Brain microvascular endothelial cell (primary cell): ENCODE measurements around the gene GPC5.

Experiments used
- DNase-seq: peaks from one replicate; pipeline ENCODE4 v3.0.0-alpha.2; 2020
- H3K27ac ChIP-seq: fragments of 250-450 bp; sonication (Bioruptor Pico); 2 replicates; pipeline ENCODE4 v1.5.1; 2020; ENCODE audit warnings: mild to moderate bottlenecking, moderate library complexity
- H3K27me3 ChIP-seq: fragments of 250-450 bp; sonication (Bioruptor Pico); replicated peaks from 2 replicates; pipeline ENCODE4 v1.5.1; 2020; ENCODE audit warnings: mild to moderate bottlenecking
- H3K36me3 ChIP-seq: fragments of 250-450 bp; sonication (Bioruptor Pico); replicated peaks from 2 replicates; pipeline ENCODE4 v1.5.1; 2020; ENCODE audit warnings: mild to moderate bottlenecking
- H3K4me3 ChIP-seq: 2 replicates; pipeline ENCODE4 v1.5.1; 2011; ENCODE audit warnings: low read depth, mild to moderate bottlenecking, control low read depth, low read length, moderate library complexity
- in situ Hi-C: cut with HindIII; loops from 2 replicates; pipeline ENCODE4 v1.10.0; 2017; ENCODE audit warnings: low sequenced_read_pairs, low pct_ligation_motif_present
- TF ChIP-seq, protein P1 (sequence below): IDR thresholded peaks from 2 replicates; pipeline ENCODE4 v1.5.1; 2011; ENCODE audit warnings: low read depth, mild to moderate bottlenecking, moderate library complexity, low read length, control low read depth, inconsistent platforms; ENCODE audit errors: missing control alignments

Gene GPC5

DNA sequence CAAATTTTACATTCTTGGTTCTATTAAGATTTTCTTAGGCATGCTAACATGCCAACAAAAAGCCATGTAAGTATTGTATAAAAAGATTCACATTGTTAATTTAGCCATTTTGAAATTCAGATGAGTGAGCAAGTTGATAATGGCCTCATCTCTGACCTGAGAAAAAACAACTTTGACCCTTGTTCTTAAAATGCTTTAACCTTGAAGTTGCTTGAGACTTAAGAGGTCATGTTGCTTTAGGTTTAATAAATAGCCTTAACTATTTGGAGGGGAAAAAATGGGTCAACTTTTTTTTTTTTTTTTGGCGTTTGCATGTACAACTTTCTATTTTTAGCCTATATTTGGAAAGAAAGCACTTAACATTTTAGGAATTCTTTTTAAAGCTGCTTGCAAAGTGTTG lies 44.9 kb upstream of the GPC5 start:
- Histone ChIP-seq H3K36me3 (peaks cover 53% of the 10 kb centered on the region), H3K27me3 (no peaks in the 10 kb centered on the region), H3K4me3 (no peak overlapping the region), H3K27ac (no peak overlapping the region)
- DNase-seq = no peak
- TF ChIP-seq, protein P1, sequence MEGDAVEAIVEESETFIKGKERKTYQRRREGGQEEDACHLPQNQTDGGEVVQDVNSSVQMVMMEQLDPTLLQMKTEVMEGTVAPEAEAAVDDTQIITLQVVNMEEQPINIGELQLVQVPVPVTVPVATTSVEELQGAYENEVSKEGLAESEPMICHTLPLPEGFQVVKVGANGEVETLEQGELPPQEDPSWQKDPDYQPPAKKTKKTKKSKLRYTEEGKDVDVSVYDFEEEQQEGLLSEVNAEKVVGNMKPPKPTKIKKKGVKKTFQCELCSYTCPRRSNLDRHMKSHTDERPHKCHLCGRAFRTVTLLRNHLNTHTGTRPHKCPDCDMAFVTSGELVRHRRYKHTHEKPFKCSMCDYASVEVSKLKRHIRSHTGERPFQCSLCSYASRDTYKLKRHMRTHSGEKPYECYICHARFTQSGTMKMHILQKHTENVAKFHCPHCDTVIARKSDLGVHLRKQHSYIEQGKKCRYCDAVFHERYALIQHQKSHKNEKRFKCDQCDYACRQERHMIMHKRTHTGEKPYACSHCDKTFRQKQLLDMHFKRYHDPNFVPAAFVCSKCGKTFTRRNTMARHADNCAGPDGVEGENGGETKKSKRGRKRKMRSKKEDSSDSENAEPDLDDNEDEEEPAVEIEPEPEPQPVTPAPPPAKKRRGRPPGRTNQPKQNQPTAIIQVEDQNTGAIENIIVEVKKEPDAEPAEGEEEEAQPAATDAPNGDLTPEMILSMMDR = no peak
- in situ Hi-C loops = no loop called here

DNA sequence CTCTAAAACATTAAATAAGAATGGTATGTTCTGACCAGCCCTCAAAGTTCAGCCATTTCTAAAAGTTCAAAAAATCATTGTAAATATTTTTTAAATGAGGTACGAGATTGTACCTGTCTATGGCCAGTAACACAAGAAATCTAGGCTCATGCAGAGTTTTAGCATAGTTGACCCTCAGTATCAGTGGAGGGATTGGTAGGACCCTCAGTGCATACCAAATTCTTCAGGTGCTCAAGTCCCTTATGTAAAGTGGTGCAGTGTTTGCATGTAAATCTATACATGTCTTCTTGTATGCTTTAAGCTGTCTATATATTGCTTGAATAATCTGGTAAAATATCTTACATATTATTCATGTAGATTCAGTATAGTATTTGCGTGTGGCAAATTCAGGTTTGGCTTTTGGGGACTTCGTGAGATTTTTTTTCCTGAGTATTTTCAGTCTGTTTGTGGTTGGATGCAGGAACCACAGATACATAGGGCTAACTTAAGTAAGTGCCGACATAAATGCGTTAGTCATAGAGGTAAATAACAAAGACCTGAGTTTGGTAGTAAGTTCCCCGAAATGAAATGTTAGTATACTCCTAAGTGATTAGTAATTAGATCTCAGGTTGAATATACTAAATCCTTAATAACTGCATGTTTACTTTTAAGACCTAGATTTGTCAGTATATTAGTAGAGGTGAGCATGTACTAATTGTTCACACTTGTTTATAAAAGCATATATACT lies 43.2 kb upstream of the GPC5 start:
- TF ChIP-seq, protein P1 = no peak
- Histone ChIP-seq H3K36me3 (peaks cover 52% of the 10 kb centered on the region), H3K27me3 (no peaks in the 10 kb centered on the region), H3K4me3 (no peak overlapping the region), H3K27ac (no peak overlapping the region)
- no peak for DNase-seq
- in situ Hi-C loops = no loop called here

DNA sequence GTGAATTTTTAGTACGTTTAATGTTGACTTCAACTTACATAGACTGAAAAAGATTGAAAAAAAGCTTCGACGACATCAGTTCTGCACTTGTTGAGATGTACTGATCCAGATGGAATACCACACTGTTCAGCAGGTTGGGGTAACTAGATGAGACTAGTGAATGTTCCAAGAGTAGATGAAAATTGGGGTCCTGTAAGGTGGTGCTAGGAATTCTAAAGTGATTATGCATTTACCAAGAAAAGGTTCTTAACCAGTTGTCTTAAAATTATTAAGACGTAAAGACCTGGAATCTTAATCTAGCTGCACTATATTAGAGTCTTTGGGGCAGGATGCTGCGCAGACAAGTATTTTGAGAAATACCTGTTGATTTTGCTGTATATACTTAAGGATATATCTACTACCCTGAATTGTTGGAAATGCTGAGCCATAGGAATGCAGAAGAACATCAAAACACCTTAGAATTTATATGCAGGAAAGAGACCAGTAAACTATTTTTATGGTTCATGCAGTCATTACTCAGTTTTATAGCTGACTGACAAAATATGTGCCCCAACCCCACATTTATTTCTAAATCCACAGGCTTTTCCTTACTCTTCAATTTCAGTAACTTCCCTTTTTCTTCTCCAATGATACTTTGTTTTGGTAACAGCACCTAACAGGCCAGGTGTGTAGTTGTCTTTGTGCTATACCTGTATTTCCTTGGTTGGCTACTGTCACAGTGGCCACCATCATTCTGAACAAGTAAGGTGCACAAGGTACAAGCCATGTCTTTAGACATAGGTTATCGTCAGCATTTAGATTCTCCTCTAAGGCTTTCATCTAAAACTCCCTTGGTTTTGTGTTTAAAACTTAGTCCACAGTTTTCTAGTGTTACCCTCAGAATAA lies 42.4 kb upstream of the GPC5 start:
- Histone ChIP-seq H3K4me3 (no peak overlapping the region), H3K27ac (no peak overlapping the region), H3K36me3 (peaks cover 45% of the 10 kb centered on the region), H3K27me3 (no peaks in the 10 kb centered on the region)
- TF ChIP-seq, protein P1 = no peak
- in situ Hi-C loops = no loop called here
- DNase-seq = no peak

DNA sequence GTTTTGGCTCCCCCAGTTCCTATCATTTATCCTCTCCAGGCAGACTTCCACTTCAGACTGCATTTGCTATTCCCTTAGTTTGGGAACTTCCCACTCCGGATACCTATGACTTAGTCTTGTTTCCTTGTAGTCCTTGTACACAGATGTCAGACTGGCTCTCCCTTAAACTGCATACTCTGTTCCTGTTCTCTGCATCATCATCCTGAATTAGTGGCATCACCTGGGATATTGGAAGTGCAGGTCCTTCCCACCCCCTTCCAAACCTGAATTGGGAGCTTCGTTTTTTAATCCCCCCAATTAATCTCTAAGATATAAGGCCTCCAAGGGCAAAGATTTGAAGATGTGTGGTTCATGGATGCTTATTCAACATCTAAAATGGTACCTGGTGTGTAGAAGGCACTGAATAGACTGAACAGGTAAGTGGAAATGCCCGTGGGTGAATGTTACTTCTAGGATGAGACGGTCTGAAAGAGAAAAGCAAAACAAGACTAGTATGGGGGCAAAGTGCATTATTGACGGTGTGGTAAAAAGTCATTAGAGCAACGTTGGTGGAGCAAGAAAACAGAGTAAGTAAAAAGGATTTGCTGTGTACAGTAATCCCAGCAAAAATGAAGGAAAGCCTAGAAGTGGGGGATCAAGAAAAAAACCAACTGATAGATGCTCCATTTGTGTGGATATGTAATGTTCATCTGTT lies 41.4 kb upstream of the GPC5 start:
- DNase-seq = no peak
- no peak overlapping the region for H3K27ac ChIP-seq
- peaks cover 43% of the 10 kb centered on the region for H3K36me3 ChIP-seq
- in situ Hi-C loops = no loop called here
- no peaks in the 10 kb centered on the region for H3K27me3 ChIP-seq
- H3K4me3 ChIP-seq = no peak overlapping the region
- TF ChIP-seq, protein P1 = no peak

DNA sequence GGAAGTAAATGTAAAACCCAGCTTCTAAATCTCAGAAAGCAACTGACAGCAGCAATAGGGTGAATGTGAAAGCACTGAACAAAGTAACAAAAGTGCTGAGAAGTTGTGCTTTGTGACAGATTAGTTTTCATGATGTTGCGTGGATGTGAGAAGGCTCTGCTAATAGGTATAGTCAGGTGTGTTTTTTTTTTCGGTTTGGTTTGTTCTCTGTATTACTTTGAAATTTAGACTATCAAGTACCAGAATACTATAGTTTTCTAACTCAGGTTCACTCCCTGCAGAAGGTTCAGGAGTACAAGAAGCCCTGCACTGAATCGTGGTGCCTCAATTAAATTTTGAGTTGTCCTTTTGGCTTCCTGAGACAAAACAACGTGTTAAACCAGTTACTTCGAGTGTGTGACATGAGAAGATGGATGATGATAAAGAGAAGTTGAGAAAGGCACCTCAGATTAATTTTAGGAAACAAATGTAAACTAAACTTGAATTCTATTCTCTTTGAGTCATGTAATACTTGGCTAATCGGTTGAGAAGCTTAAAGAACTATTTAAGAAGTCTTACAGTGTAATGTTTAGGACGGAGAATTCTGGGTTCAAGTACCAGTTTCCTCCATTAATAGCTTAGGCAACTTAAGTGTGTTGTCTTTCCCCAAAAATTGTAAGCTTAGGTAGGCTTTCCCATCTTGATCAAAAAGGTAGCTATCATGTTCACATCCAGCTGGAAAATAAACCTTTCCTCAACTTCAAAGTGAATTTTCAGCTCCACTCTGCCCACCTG lies 40.6 kb upstream of the GPC5 start:
- peaks cover 40% of the 10 kb centered on the region for H3K36me3 ChIP-seq
- no peaks in the 10 kb centered on the region for H3K27me3 ChIP-seq
- TF ChIP-seq, protein P1 = no peak
- H3K4me3 ChIP-seq = no peak overlapping the region
- no peak for DNase-seq
- no peak overlapping the region for H3K27ac ChIP-seq
- in situ Hi-C loops = no loop called here
